PC-3 (cell line): ENCODE measurements around the gene GABBR2.

Experiments used
- CTCF ChIP-seq: fragments of 300-600 bp; sonication (generic); conservative IDR thresholded peaks from 2 replicates; pipeline ENCODE4 v1.5.1; 2017; ENCODE audit warnings: antibody characterized with exemption, low read depth, mild to moderate bottlenecking, low read length
- EZH2 ChIP-seq: fragments of 300-600 bp; sonication (generic); IDR thresholded peaks from one replicate; pipeline ENCODE4 v1.6.1; 2017; ENCODE audit warnings: antibody characterized with exemption, mild to moderate bottlenecking, low read length; ENCODE audit not compliant: unreplicated experiment

- TF ChIP-seq CTCF, result no peak
- TF ChIP-seq EZH2, result no peak
Observed at GRCh38 chr9:98347642-98348041, 361.1 kb downstream of the GABBR2 start.
